ENCODE measurements around the gene COL6A6. TPM values are rescaled to one million over a fixed set of nuclear protein-coding genes. Genes with fewer than 3 reads are reported as not detected.
A peak's percentile ranks its signal among the peaks of the same experiment; 100 is the strongest.

Gene COL6A6
- polyA plus RNA-seq, 1 donor (not counting 4 experiments of a cell fraction or from before 2014, with no cell fraction given) = not detected

- DNase-seq (ENCODE audit: low read depth, low spot score) (no peak), FAIRE-seq (no peak)
- Histone ChIP-seq H3K9me3 (ENCODE audit: control insufficient read depth, low read depth, low read length) (no peaks in the 10 kb centered on the region), H3K4me1 (ENCODE audit: control insufficient read depth, extremely low read depth, insufficient read depth, low read length) (no peaks in the 10 kb centered on the region), H3K9me1 (ENCODE audit: control insufficient read depth, extremely low read depth, insufficient read depth, low read length) (no peaks in the 10 kb centered on the region), H3K4me2 (ENCODE audit: control insufficient read depth, extremely low read depth, insufficient read depth, low read depth, low read length) (no peak overlapping the region), H3K79me2 (ENCODE audit: control insufficient read depth, insufficient read depth, low read length) (no peaks in the 10 kb centered on the region), H3K27me3 (ENCODE audit: control insufficient read depth, extremely low read depth, insufficient read depth, low read length) (peaks cover 29% of the 10 kb centered on the region), H3K36me3 (ENCODE audit: control insufficient read depth in 2 of 2, extremely low read depth in 1 of 2, insufficient read depth in 2 of 2, low read length in 2 of 2) (no peaks in the 10 kb centered on the region), H3K27ac (ENCODE audit: control insufficient read depth, insufficient read depth, low read length) (no peak overlapping the region), H4K20me1 (ENCODE audit: control insufficient read depth, extremely low read depth, insufficient read depth, low read length) (no peaks in the 10 kb centered on the region), H3K9ac (ENCODE audit: control insufficient read depth, extremely low read depth, insufficient read depth, low read length) (no peak overlapping the region), H2AFZ (ENCODE audit: control insufficient read depth, low read length) (no peak overlapping the region), H3K4me3 (ENCODE audit: control insufficient read depth in 2 of 3, extremely low read depth in 1 of 3, insufficient read depth in 2 of 3, low read depth in 1 of 3, low read length in 3 of 3) (no peak overlapping the region)
- TF ChIP-seq EZH2 (IDR thresholded peaks at IDR 0.05; ENCODE audit: low read length) = peak; percentile 28
- TF ChIP-seq, protein P1, sequence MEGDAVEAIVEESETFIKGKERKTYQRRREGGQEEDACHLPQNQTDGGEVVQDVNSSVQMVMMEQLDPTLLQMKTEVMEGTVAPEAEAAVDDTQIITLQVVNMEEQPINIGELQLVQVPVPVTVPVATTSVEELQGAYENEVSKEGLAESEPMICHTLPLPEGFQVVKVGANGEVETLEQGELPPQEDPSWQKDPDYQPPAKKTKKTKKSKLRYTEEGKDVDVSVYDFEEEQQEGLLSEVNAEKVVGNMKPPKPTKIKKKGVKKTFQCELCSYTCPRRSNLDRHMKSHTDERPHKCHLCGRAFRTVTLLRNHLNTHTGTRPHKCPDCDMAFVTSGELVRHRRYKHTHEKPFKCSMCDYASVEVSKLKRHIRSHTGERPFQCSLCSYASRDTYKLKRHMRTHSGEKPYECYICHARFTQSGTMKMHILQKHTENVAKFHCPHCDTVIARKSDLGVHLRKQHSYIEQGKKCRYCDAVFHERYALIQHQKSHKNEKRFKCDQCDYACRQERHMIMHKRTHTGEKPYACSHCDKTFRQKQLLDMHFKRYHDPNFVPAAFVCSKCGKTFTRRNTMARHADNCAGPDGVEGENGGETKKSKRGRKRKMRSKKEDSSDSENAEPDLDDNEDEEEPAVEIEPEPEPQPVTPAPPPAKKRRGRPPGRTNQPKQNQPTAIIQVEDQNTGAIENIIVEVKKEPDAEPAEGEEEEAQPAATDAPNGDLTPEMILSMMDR (optimal IDR thresholded peaks at IDR 0.05 in 1 of 3, IDR thresholded peaks at IDR 0.05 in 1 of 3, conservative IDR thresholded peaks at IDR 0.05 in 1 of 3; ENCODE audit: extremely low read depth in 1 of 3, insufficient read depth in 2 of 3, low read length in 3 of 3) = no peak
- dilution Hi-C loops (cut with MboI; ENCODE audit: extremely low pct_ligation_motif_present, low sequenced_read_pairs) = no loop called here
Observed at GRCh38 chr3:130517602-130518001, 625 bp downstream of the COL6A6 start.

DNA sequence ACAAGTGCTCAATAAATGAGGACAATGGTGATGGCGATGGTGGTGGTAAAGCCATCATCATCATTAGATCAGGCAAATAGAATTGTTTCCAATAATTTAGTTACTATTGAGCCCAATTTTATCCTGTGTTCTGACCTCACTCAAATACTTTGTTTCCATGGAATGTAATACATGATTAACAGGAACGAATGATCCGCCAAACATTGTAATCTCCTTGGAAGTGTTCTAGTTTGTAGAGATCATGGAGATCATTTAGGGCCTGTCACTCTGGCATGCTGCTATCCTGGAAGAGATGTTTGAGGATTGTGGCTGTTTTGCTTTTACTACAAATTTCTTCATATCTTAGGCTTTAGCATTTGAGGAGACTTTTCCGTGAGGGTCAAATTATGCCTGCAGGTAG lies 2.8 kb downstream of the COL6A6 start:
- Histone ChIP-seq H2AFZ (ENCODE audit: control insufficient read depth, low read length) (no peak overlapping the region), H3K9me3 (ENCODE audit: control insufficient read depth, low read depth, low read length) (no peaks in the 10 kb centered on the region), H3K27me3 (ENCODE audit: control insufficient read depth, extremely low read depth, insufficient read depth, low read length) (peaks cover 29% of the 10 kb centered on the region), H3K4me2 (ENCODE audit: control insufficient read depth, extremely low read depth, insufficient read depth, low read depth, low read length) (no peak overlapping the region), H3K27ac (ENCODE audit: control insufficient read depth, insufficient read depth, low read length) (no peak overlapping the region), H3K79me2 (ENCODE audit: control insufficient read depth, insufficient read depth, low read length) (no peaks in the 10 kb centered on the region), H4K20me1 (ENCODE audit: control insufficient read depth, extremely low read depth, insufficient read depth, low read length) (no peaks in the 10 kb centered on the region), H3K9ac (ENCODE audit: control insufficient read depth, extremely low read depth, insufficient read depth, low read length) (no peak overlapping the region), H3K4me1 (ENCODE audit: control insufficient read depth, extremely low read depth, insufficient read depth, low read length) (no peaks in the 10 kb centered on the region), H3K4me3 (ENCODE audit: control insufficient read depth in 2 of 3, extremely low read depth in 1 of 3, insufficient read depth in 2 of 3, low read depth in 1 of 3, low read length in 3 of 3) (no peak overlapping the region), H3K36me3 (ENCODE audit: control insufficient read depth in 2 of 2, extremely low read depth in 1 of 2, insufficient read depth in 2 of 2, low read length in 2 of 2) (no peaks in the 10 kb centered on the region), H3K9me1 (ENCODE audit: control insufficient read depth, extremely low read depth, insufficient read depth, low read length) (no peaks in the 10 kb centered on the region)
- dilution Hi-C loops (cut with MboI; ENCODE audit: extremely low pct_ligation_motif_present, low sequenced_read_pairs) = no loop called here
- FAIRE-seq = no peak
- DNase-seq (ENCODE audit: low read depth, low spot score) = no peak
- TF ChIP-seq EZH2 (IDR thresholded peaks at IDR 0.05; ENCODE audit: low read length) = no peak

DNA sequence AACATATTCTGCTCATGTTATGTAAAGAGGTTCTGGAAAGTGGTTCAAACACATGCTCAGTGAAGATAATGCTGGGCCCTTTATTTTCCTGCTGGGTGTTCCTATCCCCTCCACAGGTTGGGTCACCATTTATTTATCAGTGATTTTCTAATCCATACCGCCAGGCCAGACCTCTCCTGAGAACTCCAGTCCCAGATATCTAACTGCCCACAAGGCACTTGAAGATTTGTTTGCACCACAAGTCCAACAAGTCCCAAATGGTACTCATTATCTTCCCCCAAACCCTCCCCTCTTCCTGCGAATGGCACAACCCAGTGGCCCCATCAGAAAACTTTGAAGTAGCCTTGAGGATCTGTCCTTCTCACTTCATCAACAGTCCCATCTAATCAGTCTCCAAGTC lies 5.4 kb downstream of the COL6A6 start:
- DNase-seq (ENCODE audit: low read depth, low spot score) (no peak), FAIRE-seq (no peak)
- Histone ChIP-seq H3K79me2 (ENCODE audit: control insufficient read depth, insufficient read depth, low read length) (no peaks in the 10 kb centered on the region), H3K9me3 (ENCODE audit: control insufficient read depth, low read depth, low read length) (no peaks in the 10 kb centered on the region), H3K4me1 (ENCODE audit: control insufficient read depth, extremely low read depth, insufficient read depth, low read length) (no peaks in the 10 kb centered on the region), H3K4me3 (ENCODE audit: control insufficient read depth in 2 of 3, extremely low read depth in 1 of 3, insufficient read depth in 2 of 3, low read depth in 1 of 3, low read length in 3 of 3) (no peak overlapping the region), H3K9ac (ENCODE audit: control insufficient read depth, extremely low read depth, insufficient read depth, low read length) (no peak overlapping the region), H2AFZ (ENCODE audit: control insufficient read depth, low read length) (no peak overlapping the region), H3K4me2 (ENCODE audit: control insufficient read depth, extremely low read depth, insufficient read depth, low read depth, low read length) (no peak overlapping the region), H3K27me3 (ENCODE audit: control insufficient read depth, extremely low read depth, insufficient read depth, low read length) (peaks cover 9% of the 10 kb centered on the region), H3K36me3 (ENCODE audit: control insufficient read depth in 2 of 2, extremely low read depth in 1 of 2, insufficient read depth in 2 of 2, low read length in 2 of 2) (no peaks in the 10 kb centered on the region), H4K20me1 (ENCODE audit: control insufficient read depth, extremely low read depth, insufficient read depth, low read length) (no peaks in the 10 kb centered on the region), H3K9me1 (ENCODE audit: control insufficient read depth, extremely low read depth, insufficient read depth, low read length) (no peaks in the 10 kb centered on the region), H3K27ac (ENCODE audit: control insufficient read depth, insufficient read depth, low read length) (no peak overlapping the region)
- TF ChIP-seq, protein P1 (optimal IDR thresholded peaks at IDR 0.05 in 1 of 3, IDR thresholded peaks at IDR 0.05 in 1 of 3, conservative IDR thresholded peaks at IDR 0.05 in 1 of 3; ENCODE audit: extremely low read depth in 1 of 3, insufficient read depth in 2 of 3, low read length in 3 of 3) = no peak
- no peak for TF ChIP-seq EZH2 (IDR thresholded peaks at IDR 0.05; ENCODE audit: low read length)
- dilution Hi-C loops (cut with MboI; ENCODE audit: extremely low pct_ligation_motif_present, low sequenced_read_pairs) = no loop called here
